Activated CD8-positive, alpha-beta memory T cell treated with anti-CD3 and anti-CD28 coated beads for 24 hours (primary cell): Measurements from ENCODE around the gene S1PR1.
A peak's percentile ranks its signal among the peaks of the same experiment; 100 is the strongest.

ENCODE experiments used
- DNase-seq: peaks from one replicate; pipeline ENCODE4 v3.0.0-alpha.2; 2020

S1PR1 gene

GRCh38 chr1:101250222-101250621, 13.4 kb downstream of the S1PR1 start:
- no peak for DNase-seq

- no peak for DNase-seq
These were observed 13.9 kb downstream of the S1PR1 start for GRCh38 chr1:101250656-101251272.

GRCh38 chr1:101251504-101251903, 14.7 kb downstream of the S1PR1 start:
- DNase-seq: no peak

GRCh38 chr1:101253976-101254674, 17.3 kb downstream of the S1PR1 start:
- DNase-seq: no peak

- peak; percentile 55 for DNase-seq
These were observed 20.9 kb downstream of the S1PR1 start for GRCh38 chr1:101257500-101258325.

DNA sequence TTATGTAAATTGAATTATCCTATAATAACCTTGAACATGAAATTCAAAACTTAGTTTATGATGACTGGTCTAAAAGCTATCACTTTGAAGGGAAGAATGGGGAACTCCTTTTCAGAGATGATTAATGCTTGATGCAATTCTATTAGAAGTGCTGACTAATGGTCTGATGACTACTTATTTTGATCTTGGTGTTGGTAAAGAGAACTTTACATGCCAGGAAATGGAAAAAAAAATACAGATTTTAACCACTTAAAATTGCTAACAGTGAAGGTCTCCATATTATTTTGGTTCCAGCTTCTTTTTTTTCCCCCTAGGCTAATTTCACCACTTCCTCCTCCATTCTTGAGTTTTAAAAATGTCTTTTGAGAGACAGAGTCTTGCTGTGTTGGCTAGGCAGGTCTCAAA, 22.9 kb downstream of the S1PR1 start:
- DNase-seq: no peak

GRCh38 chr1:101260556-101261350, 23.9 kb downstream of the S1PR1 start:
- no peak for DNase-seq

- peak; percentile 21 for DNase-seq
These were observed 24.8 kb downstream of the S1PR1 start for GRCh38 chr1:101261623-101262022.

- no peak for DNase-seq
These were observed 25.2 kb downstream of the S1PR1 start for GRCh38 chr1:101262060-101262459.

GRCh38 chr1:101262630-101263348, 26.0 kb downstream of the S1PR1 start:
- DNase-seq: peak; percentile 35

DNA sequence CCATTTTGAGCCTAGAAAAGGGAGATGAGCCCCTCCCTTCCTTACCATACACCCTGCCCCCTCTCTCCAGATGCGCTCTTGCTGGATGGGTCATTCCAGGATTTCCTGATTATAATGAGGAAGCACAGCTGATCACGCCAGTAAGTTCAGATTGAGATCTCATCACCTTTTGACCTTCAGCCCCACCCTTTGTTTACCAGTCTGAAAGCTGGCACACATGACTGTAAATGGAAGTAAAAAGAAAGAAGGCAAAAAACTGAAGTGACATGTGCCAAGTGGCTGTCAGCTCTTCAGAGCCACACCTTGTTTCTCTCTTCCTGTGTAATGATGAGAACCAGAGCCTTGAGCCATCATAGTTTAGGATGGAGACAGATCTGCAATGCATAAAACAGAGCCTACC, 27.9 kb downstream of the S1PR1 start:
- peak; percentile 52 for DNase-seq

GRCh38 chr1:101265684-101266083, 28.9 kb downstream of the S1PR1 start:
- no peak for DNase-seq

- peak; percentile 21 for DNase-seq
These were observed 30.3 kb downstream of the S1PR1 start for GRCh38 chr1:101267082-101267481.

- DNase-seq: no peak
These were observed 32.1 kb downstream of the S1PR1 start for GRCh38 chr1:101268893-101269292.

- no peak for DNase-seq
These were observed 38.9 kb downstream of the S1PR1 start for GRCh38 chr1:101275672-101276071.

DNA sequence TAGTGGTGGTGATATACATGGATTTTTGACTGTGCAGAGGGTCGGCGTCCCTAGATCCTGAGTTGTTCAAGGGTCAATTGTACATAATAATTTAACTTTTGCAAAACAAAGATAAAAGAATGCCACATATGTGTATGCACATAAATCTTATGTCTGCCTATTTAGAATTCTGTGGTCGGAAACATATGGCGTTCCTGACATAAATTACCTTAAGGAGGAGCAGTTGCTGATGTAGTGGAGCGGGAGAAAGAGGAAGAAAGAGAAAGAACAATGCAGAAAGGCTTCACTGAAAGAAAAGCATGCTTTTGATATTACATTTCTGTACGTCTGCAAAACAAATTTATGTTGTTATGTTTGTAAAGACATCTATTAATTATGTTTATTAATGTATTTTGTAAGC, 40.0 kb downstream of the S1PR1 start:
- no peak for DNase-seq

DNA sequence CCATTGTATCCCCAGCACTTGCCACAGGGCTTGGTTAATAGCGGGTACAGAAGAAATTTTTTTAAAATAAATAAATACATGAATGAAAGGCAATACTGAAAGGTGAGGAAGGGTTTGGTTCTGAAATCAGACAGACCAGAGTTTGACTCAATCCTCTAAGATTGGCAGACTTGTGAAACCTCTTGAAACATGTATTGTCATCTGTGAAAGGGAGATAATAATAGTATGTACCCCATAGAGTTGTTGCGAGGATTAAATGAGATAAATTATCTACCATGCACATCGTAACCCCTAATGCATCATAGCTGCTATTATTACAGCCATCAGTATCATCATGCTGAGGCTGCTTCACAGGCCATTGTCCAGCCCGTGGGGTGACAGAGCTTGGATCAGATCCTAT, 41.4 kb downstream of the S1PR1 start:
- DNase-seq: no peak

DNA sequence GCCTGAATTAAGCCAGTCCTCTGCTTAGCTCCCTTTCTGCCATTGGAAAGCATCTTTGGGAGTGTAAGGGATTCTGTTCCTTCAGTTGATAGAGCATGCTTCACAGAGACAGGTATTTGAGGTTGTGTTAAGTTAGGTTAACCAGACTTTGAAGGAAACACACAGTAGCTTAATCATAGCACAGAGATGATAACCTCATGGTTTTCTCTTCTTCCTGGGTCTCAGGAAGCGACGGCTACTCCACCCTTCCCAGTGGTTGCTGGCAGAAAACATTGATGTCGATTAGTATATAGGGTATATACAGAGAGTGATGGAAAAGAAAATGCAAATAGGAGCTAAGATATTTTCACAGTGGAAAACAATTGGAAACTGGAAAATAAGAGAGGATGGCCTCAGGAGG, 42.0 kb downstream of the S1PR1 start:
- peak; percentile 55 for DNase-seq

GRCh38 chr1:101280049-101280592, 43.3 kb downstream of the S1PR1 start:
- no peak for DNase-seq

DNA sequence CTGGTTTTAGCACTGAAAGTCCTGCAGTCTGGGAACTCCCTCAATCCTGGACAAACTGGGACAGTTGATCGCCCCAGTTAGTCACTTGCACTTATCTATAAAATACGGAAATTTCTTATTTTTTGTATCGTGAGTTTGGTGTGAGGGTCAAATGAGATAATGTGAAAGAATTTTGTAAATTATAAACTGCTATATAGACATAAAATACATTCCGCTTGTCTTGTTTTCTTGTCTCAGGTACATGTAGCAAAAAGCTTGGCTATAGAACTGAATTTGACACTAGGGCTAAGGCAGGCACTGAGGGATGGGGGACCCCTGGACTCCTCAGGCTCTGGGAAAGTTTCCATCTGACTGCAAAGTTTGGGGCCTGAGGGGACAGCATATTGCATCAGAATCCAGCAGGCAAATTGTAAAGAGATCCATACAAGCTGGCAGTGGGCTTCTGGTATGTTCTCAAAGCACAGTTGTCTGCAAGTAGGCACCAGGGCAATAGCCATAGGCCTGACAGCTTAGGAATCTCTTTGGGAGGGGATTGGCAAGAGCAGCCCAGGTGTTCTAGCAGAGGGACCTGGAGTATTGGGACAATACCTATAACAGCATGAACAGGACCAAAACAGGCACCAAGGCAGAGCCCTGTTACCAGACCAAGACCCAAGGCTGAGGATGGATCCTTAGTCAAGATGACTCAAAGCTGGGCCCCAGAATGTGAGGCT, 44.3 kb downstream of the S1PR1 start:
- peak; percentile 55 for DNase-seq

- DNase-seq: no peak
These were observed 44.9 kb downstream of the S1PR1 start for GRCh38 chr1:101281751-101282150.
